Measurements from ENCODE around the gene NR4A3. TPM values are rescaled to one million over a fixed set of nuclear protein-coding genes. Genes with fewer than 3 reads are reported as not detected.
"Not testable (repeated sequence)": the region's sequence is repeated elsewhere in the genome, so short reads cannot be mapped to it uniquely, and the experiment has no call there.

The NR4A3 gene
- 14.2 to 15.4 TPM (median 15.3 TPM) in 3 replicates for total RNA-seq

GRCh38 chr9:99821396-99822108 lies at the start of gene NR4A3:
Gene NR4A3, plus strand, starts transcription at chr9:99821885. Its CDS starts 6,158 bp downstream, at chr9:99828043.
- Mint-ChIP-seq H3K27ac (peak within 1 kb of the TSS; percentile 97), H3K36me3 (no peaks in the 10 kb centered on the region), H3K27me3 (ENCODE audit: low read depth) (peaks cover 48% of the 10 kb centered on the region), H3K9me3 (no peaks in the 10 kb centered on the region), H3K4me1 (peaks cover 52% of the 10 kb centered on the region), H3K4me3 (peak within 1 kb of the TSS; percentile 90)
- peak; percentile 84 to 95 for DNase-seq (ENCODE audit: low spot score in 2 of 2, unreplicated experiment in 2 of 2)
- TF ChIP-seq, protein P1, sequence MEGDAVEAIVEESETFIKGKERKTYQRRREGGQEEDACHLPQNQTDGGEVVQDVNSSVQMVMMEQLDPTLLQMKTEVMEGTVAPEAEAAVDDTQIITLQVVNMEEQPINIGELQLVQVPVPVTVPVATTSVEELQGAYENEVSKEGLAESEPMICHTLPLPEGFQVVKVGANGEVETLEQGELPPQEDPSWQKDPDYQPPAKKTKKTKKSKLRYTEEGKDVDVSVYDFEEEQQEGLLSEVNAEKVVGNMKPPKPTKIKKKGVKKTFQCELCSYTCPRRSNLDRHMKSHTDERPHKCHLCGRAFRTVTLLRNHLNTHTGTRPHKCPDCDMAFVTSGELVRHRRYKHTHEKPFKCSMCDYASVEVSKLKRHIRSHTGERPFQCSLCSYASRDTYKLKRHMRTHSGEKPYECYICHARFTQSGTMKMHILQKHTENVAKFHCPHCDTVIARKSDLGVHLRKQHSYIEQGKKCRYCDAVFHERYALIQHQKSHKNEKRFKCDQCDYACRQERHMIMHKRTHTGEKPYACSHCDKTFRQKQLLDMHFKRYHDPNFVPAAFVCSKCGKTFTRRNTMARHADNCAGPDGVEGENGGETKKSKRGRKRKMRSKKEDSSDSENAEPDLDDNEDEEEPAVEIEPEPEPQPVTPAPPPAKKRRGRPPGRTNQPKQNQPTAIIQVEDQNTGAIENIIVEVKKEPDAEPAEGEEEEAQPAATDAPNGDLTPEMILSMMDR (IDR thresholded peaks at IDR 0.05; ENCODE audit: unreplicated experiment): no peak

DNA sequence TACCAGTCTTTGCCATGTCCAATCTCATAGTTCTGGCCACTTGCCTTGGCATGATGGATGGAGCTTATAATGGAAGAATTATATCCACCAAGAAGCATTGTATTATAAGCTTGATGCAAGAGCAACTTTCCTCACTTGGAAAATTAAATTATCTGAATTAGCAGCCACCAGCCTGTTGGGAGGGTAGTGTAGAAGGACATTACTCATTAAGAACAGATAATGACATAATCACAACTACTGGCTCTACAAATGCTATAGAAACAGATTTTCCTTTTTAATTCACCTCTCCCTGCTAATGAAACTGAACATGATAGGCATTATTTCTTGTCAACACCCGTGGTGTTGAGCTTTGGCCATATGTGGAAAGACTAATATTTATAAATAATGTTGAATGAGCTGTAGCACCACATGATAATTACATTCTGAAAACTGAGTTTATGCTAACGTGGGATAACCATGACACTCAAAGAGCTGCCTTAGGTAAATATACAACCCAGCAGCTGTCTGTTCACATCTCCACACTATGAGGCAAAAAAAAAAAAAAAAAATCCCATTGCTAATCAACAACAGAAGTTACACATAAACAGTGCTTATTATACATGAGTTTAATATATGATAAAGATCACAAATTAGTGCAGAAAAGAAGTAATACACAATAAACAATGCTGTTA lies 48.1 kb upstream of the NR4A3 start:
- H3K36me3 Mint-ChIP-seq: no peaks in the 10 kb centered on the region
- peaks cover 4% of the 10 kb centered on the region for H3K4me1 Mint-ChIP-seq
- H3K27me3 Mint-ChIP-seq (ENCODE audit: low read depth): no peaks in the 10 kb centered on the region
- H3K9me3 Mint-ChIP-seq: no peaks in the 10 kb centered on the region
- no peak overlapping the region for H3K4me3 Mint-ChIP-seq
- H3K27ac Mint-ChIP-seq: no peak overlapping the region
- TF ChIP-seq, protein P1 (IDR thresholded peaks at IDR 0.05; ENCODE audit: unreplicated experiment): no peak
- DNase-seq (ENCODE audit: low spot score in 2 of 2, unreplicated experiment in 2 of 2): no peak

- no peak for DNase-seq (ENCODE audit: low spot score in 2 of 2, unreplicated experiment in 2 of 2)
- H3K9me3 Mint-ChIP-seq: peaks cover 3% of the 10 kb centered on the region
- TF ChIP-seq, protein P1 (IDR thresholded peaks at IDR 0.05; ENCODE audit: unreplicated experiment): no peak
- no peaks in the 10 kb centered on the region for H3K36me3 Mint-ChIP-seq
- no peak overlapping the region for H3K27ac Mint-ChIP-seq
- no peak overlapping the region for H3K4me3 Mint-ChIP-seq
- H3K4me1 Mint-ChIP-seq: peaks cover 7% of the 10 kb centered on the region
- H3K27me3 Mint-ChIP-seq (ENCODE audit: low read depth): no peaks in the 10 kb centered on the region
These were observed 43.4 kb upstream of the NR4A3 start for GRCh38 chr9:99778308-99778707.

- Mint-ChIP-seq H3K4me1 (peaks cover 11% of the 10 kb centered on the region), H3K27ac (no peak overlapping the region), H3K9me3 (peaks cover 3% of the 10 kb centered on the region), H3K27me3 (ENCODE audit: low read depth) (no peaks in the 10 kb centered on the region), H3K36me3 (no peaks in the 10 kb centered on the region), H3K4me3 (no peak overlapping the region)
- DNase-seq (ENCODE audit: low spot score in 2 of 2, unreplicated experiment in 2 of 2): no peak
- TF ChIP-seq, protein P1 (IDR thresholded peaks at IDR 0.05; ENCODE audit: unreplicated experiment): no peak
These were observed 42.8 kb upstream of the NR4A3 start for GRCh38 chr9:99778836-99779235.

- H3K4me1 Mint-ChIP-seq: peaks cover 14% of the 10 kb centered on the region
- H3K27ac Mint-ChIP-seq: no peak overlapping the region
- H3K9me3 Mint-ChIP-seq: peaks cover 3% of the 10 kb centered on the region
- no peaks in the 10 kb centered on the region for H3K27me3 Mint-ChIP-seq (ENCODE audit: low read depth)
- no peaks in the 10 kb centered on the region for H3K36me3 Mint-ChIP-seq
- no peak overlapping the region for H3K4me3 Mint-ChIP-seq
- TF ChIP-seq, protein P1 (IDR thresholded peaks at IDR 0.05; ENCODE audit: unreplicated experiment): no peak
- DNase-seq (ENCODE audit: low spot score in 2 of 2, unreplicated experiment in 2 of 2): no peak
These were observed 42.4 kb upstream of the NR4A3 start for GRCh38 chr9:99779277-99779676.

GRCh38 chr9:99782349-99782748 lies 39.3 kb upstream of the NR4A3 start:
- H3K4me3 Mint-ChIP-seq; H3K36me3 Mint-ChIP-seq; H3K9me3 Mint-ChIP-seq; DNase-seq (ENCODE audit: low spot score in 2 of 2, unreplicated experiment in 2 of 2); H3K27ac Mint-ChIP-seq; H3K27me3 Mint-ChIP-seq (ENCODE audit: low read depth): not testable (repeated sequence)
- H3K4me1 Mint-ChIP-seq: peaks cover 10% of the 10 kb centered on the region
